ENCODE data around the gene NCMAP. TPM values are rescaled to one million over a fixed set of nuclear protein-coding genes. Genes with fewer than 3 reads are reported as not detected.

The NCMAP gene
- total and polyA plus RNA-seq, 2 of the 8 experiments (the other 6 are each of a cell fraction or from before 2014, with no cell fraction given): 0.21 to 0.39 TPM

GRCh38 chr1:24606621-24607020 is 50.7 kb downstream of the NCMAP start:
- no peak overlapping the region for H2AK5ac ChIP-seq (ENCODE audit: low read depth, low read length)
- no peak overlapping the region for H2AFZ ChIP-seq (ENCODE audit: low read length)
- H3K9me3 ChIP-seq (ENCODE audit: insufficient read depth in 2 of 2, low read depth in 1 of 2, low read length in 1 of 2): no peaks in the 10 kb centered on the region
- H3K56ac ChIP-seq (replicated peaks; ENCODE audit: insufficient read length, low read depth, low read length): no peak overlapping the region
- H4K5ac ChIP-seq (ENCODE audit: insufficient read length, low read depth, low read length): no peak overlapping the region
- ChIA-PET POLR2A (ENCODE audit: partially characterized antibody) (no interaction called here), CTCF (ENCODE audit: partially characterized antibody) (interaction anchor here (1.0 kb wide), 1 partner anchor 10 kb away, joined by 5 read pairs; no protein-coding TSS in a partner anchor)
- no peak overlapping the region for H3K4me3 ChIP-seq (ENCODE audit: extremely low read depth in 1 of 4, insufficient read depth in 2 of 4, low read depth in 3 of 4, low read length in 4 of 4)
- no peaks in the 10 kb centered on the region for H3K27me3 ChIP-seq (replicated peaks in 1 of 4; ENCODE audit: control insufficient read depth in 3 of 4, extremely low read depth in 1 of 4, insufficient read depth in 3 of 4, low read length in 3 of 4)
- no peak overlapping the region for H3K18ac ChIP-seq (ENCODE audit: extremely low read depth, low read length)
- H3K36me3 ChIP-seq (ENCODE audit: control insufficient read depth in 2 of 4, insufficient read depth in 4 of 4, low read length in 3 of 4): no peaks in the 10 kb centered on the region
- DNase-seq (ENCODE audit: low read depth in 1 of 2, low spot score in 2 of 2): no peak
- no peak overlapping the region for H3K9ac ChIP-seq (replicated peaks in 1 of 4; ENCODE audit: extremely low read depth in 1 of 4, low read depth in 3 of 4, low read length in 3 of 4)
- no peak overlapping the region for H3K27ac ChIP-seq (ENCODE audit: low read depth, low read length)
- no peak overlapping the region for H4K8ac ChIP-seq (ENCODE audit: extremely low read depth, insufficient read depth, low read length)
- no peaks in the 10 kb centered on the region for H3K79me2 ChIP-seq (ENCODE audit: control insufficient read depth in 1 of 2, insufficient read depth in 2 of 2, low read length in 2 of 2)
- H3K23ac ChIP-seq (ENCODE audit: insufficient read length): no peak overlapping the region
- H2BK12ac ChIP-seq (ENCODE audit: low read depth, low read length): no peak overlapping the region
- H2BK120ac ChIP-seq (replicated peaks; ENCODE audit: low read depth, low read length): no peak overlapping the region
- H3K4me1 ChIP-seq (replicated peaks in 1 of 4; ENCODE audit: control insufficient read depth in 3 of 4, insufficient read depth in 4 of 4, low read length in 3 of 4): no peaks in the 10 kb centered on the region
- 91% methylated on average over 2 of the region's 2 CpGs; no CpG with 5 or more reads in 1 of the 2 experiments for WGBS, 2 experiments (ENCODE audit: extremely low coverage in 1 of 2, insufficient coverage in 1 of 2, insufficient read length in 1 of 2, insufficient replicate concordance in 2 of 2, low coverage in 1 of 2, low lambda C conversion rate in 2 of 2, missing lambda C conversion rate in 1 of 2)
- no peak overlapping the region for H3K4me2 ChIP-seq (ENCODE audit: insufficient read depth in 1 of 2, low read depth in 2 of 2, low read length in 2 of 2)
- no peaks in the 10 kb centered on the region for H3K23me2 ChIP-seq (ENCODE audit: low read depth, low read length)
- no peaks in the 10 kb centered on the region for H3K79me1 ChIP-seq (ENCODE audit: low read depth, low read length)
- H2BK5ac ChIP-seq (ENCODE audit: low read depth, low read length): no peak overlapping the region
- H4K20me1 ChIP-seq (replicated peaks in 1 of 2; ENCODE audit: control insufficient read depth in 1 of 2, insufficient read depth in 2 of 2, low read length in 2 of 2): no peaks in the 10 kb centered on the region
- FAIRE-seq: no peak
- H3K14ac ChIP-seq (ENCODE audit: insufficient read length): no peak overlapping the region
- no peak overlapping the region for H4K91ac ChIP-seq (replicated peaks; ENCODE audit: insufficient read length, low read length)
- no peak overlapping the region for H2BK20ac ChIP-seq (ENCODE audit: low read length)
- TF ChIP-seq EP300 (IDR thresholded peaks at IDR 0.05; ENCODE audit: borderline replicate concordance in 1 of 2, low read depth in 2 of 2, low read length in 2 of 2) (no peak), MAFK (IDR thresholded peaks at IDR 0.05; ENCODE audit: low read depth, low read length) (no peak), TAF1 (IDR thresholded peaks at IDR 0.05; ENCODE audit: low read depth, low read length) (no peak), MAX (IDR thresholded peaks at IDR 0.05) (no peak), RNF2 (IDR thresholded peaks at IDR 0.05; ENCODE audit: borderline replicate concordance, low read depth, low read length, missing control alignments, poor library complexity, severe bottlenecking) (no peak), SRF (IDR thresholded peaks at IDR 0.05; ENCODE audit: low read depth, low read length) (no peak), TAF7 (optimal IDR thresholded peaks at IDR 0.05; ENCODE audit: borderline replicate concordance, low read depth, low read length) (no peak), YY1 (IDR thresholded peaks at IDR 0.05; ENCODE audit: low read depth, low read length) (no peak), ZNF274 (IDR thresholded peaks at IDR 0.05; ENCODE audit: borderline replicate concordance, extremely low read depth, low read length) (no peak), GABPA (IDR thresholded peaks at IDR 0.05; ENCODE audit: borderline replicate concordance, insufficient read depth, low read length) (no peak), NANOG (IDR thresholded peaks at IDR 0.05; ENCODE audit: insufficient read depth, low read depth, low read length, poor library complexity, severe bottlenecking) (no peak), GTF2F1 (IDR thresholded peaks at IDR 0.05; ENCODE audit: borderline replicate concordance, low read depth, low read length) (no peak), POU5F1 (IDR thresholded peaks at IDR 0.05; ENCODE audit: low read depth, low read length) (no peak), EGR1 (IDR thresholded peaks at IDR 0.05; ENCODE audit: borderline replicate concordance, low read depth, low read length) (no peak)
- no peak overlapping the region for H3K4ac ChIP-seq (replicated peaks; ENCODE audit: insufficient read length, low read depth, low read length)
- no peak overlapping the region for H2BK15ac ChIP-seq (ENCODE audit: low read length)

Measured in H1 (cell line).